Activated CD8-positive, alpha-beta memory T cell treated with anti-CD3 and anti-CD28 coated beads for 36 hours (primary cell): ENCODE results near the gene CHD8. TPM values are rescaled to one million over a fixed set of nuclear protein-coding genes. Genes with fewer than 3 reads are reported as not detected.

Experiments
- total RNA-seq, 2 experiments: library from RNA; stranded (reverse); gene quantifications; one replicate each; pipeline ENCODE4 v1.2.3, GENCODE V29; 2021

Gene CHD8
- total RNA-seq, 2 experiments from 2014 or later: 85.5 to 90.9 TPM

Other genes starting within 250 kb of the CHD8 start
- 1,000 to 10,000 TPM; 1,162 to 1,180 TPM for gene HNRNPC, start 186.7 kb downstream of the CHD8 start, total RNA-seq
- not detected for gene RPGRIP1, start 176.0 kb downstream of the CHD8 start, total RNA-seq
- 100 to 1,000 TPM; 207 to 214 TPM for gene SUPT16H, start 72.1 kb downstream of the CHD8 start, total RNA-seq
- 10 to 100 TPM; 17.2 to 23.1 TPM for gene RAB2B, start 20.8 kb upstream of the CHD8 start, total RNA-seq
- 10 to 100 TPM; 73.6 to 76.2 TPM for gene TOX4, start 21.1 kb upstream of the CHD8 start, total RNA-seq
- gene METTL3, start 55.2 kb upstream of the CHD8 start, total RNA-seq: 10 to 100 TPM; 64.2 to 64.9 TPM
- 1 to 10 TPM; 2.9 to 3.1 TPM for gene SALL2, start 70.2 kb upstream of the CHD8 start, total RNA-seq
- not detected for gene OR10G3, start 124.0 kb upstream of the CHD8 start, total RNA-seq
- not detected for gene OR10G2, start 178.8 kb upstream of the CHD8 start, total RNA-seq
- not detected for gene OR4E2, start 197.7 kb upstream of the CHD8 start, total RNA-seq
- not detected for gene OR4E1, start 217.7 kb upstream of the CHD8 start, total RNA-seq